ENCODE measurements around the gene RABGGTA. TPM values are rescaled to one million over a fixed set of nuclear protein-coding genes. Genes with fewer than 3 reads are reported as not detected.

Gene RABGGTA
- total RNA-seq, 2 donors from 2014 or later, result 61.0 to 68.3 TPM

DNA sequence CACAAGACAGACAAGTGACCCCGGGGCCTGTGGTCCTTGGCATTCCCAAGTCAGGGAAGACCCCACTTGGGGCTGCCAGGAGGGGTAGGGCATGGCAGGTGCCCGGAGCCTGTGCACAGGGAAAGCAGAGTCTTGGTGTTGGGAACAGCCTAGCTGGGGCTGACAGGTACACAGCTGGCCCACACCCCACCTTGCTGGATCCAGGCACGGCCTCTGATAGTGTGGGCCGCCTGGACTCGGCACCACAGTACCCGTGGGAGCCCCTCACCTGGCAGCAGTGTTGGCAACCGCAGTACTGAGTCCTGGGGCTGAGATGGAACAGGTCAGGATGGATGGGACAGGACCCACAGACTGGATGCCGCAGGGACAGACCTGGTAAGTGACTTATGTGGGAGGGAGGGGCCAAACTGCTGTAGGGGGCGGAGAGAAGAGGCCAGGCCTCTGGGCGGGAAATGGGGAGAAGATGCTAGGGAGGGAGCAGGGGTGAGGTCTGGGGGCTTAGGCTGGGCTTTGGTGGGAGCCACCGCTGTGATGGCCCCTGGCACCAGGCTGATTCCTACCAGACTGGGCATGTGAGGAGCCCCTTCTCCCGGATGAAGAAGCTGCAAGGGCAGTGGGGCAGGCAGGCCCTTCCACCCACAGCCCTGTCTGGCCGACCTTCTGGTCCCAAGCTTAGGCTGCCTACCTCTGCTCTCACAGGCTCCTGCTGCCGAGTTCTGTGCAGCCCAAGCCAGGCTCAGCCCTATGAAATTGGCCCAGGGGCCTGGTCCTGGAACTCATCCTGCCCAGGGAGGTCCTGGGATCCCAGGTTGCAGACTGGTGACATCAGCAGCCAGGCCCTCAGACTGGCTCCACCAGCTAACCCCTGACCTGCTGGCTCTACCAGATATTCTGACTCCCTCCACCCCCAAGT, 8.3 kb downstream of the RABGGTA start, which contains the start of gene TGM1:
Gene TGM1 (minus strand): TSS at position 357 of the 913 bp plus-strand sequence. CDS start 825 bp downstream, outside the sequence.
- Mint-ChIP-seq H3K27ac (no peak within 1 kb of the TSS), H3K4me3 (no peak within 1 kb of the TSS), H3K27me3 (no peaks in the 10 kb centered on the region), H3K9me3 (no peaks in the 10 kb centered on the region), H3K4me1 (peaks cover 4% of the 10 kb centered on the region), H3K36me3 (ENCODE audit: low read depth) (peaks cover 28% of the 10 kb centered on the region)
- no peak for ATAC-seq (replicated peaks)

DNA sequence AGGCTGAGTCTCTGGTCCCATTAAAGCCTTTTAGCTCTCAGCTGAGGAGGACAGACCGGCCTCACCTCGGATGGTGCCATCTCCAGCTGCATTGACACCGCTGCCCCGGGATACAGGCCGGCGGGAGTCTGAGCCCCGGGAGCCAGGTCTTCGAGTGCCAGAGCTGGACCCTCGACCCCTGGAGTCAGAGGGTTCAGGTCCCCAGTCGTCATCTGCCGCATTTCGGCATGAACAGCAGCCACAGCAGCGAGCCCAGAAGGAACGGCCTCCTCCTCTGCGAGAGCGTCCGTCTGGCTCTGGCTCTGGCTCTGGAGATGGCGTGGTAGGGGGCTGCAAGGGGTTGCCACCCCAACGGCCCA, 9.4 kb downstream of the RABGGTA start:
- no peaks in the 10 kb centered on the region for H3K9me3 Mint-ChIP-seq
- peaks cover 21% of the 10 kb centered on the region for H3K36me3 Mint-ChIP-seq (ENCODE audit: low read depth)
- H3K27me3 Mint-ChIP-seq, result no peaks in the 10 kb centered on the region
- no peak overlapping the region for H3K4me3 Mint-ChIP-seq
- H3K4me1 Mint-ChIP-seq, result no peaks in the 10 kb centered on the region
- ATAC-seq (replicated peaks), result no peak
- H3K27ac Mint-ChIP-seq, result no peak overlapping the region

- Mint-ChIP-seq H3K36me3 (ENCODE audit: low read depth) (peaks cover 16% of the 10 kb centered on the region), H3K4me3 (no peak overlapping the region), H3K9me3 (no peaks in the 10 kb centered on the region), H3K27me3 (no peaks in the 10 kb centered on the region), H3K4me1 (no peaks in the 10 kb centered on the region), H3K27ac (no peak overlapping the region)
- ATAC-seq (replicated peaks), result no peak
Observed at GRCh38 chr14:24261256-24261968, 10.0 kb downstream of the RABGGTA start.

- no peak overlapping the region for H3K27ac Mint-ChIP-seq
- ATAC-seq (replicated peaks), result no peak
- no peaks in the 10 kb centered on the region for H3K4me1 Mint-ChIP-seq
- peaks cover 9% of the 10 kb centered on the region for H3K36me3 Mint-ChIP-seq (ENCODE audit: low read depth)
- H3K4me3 Mint-ChIP-seq, result no peak overlapping the region
- no peaks in the 10 kb centered on the region for H3K9me3 Mint-ChIP-seq
- no peaks in the 10 kb centered on the region for H3K27me3 Mint-ChIP-seq
Observed at GRCh38 chr14:24260780-24261157, 10.6 kb downstream of the RABGGTA start.

GRCh38 chr14:24260026-24260779, 11.2 kb downstream of the RABGGTA start:
- Mint-ChIP-seq H3K4me3 (no peak overlapping the region), H3K9me3 (no peaks in the 10 kb centered on the region), H3K36me3 (ENCODE audit: low read depth) (peaks cover 11% of the 10 kb centered on the region), H3K27me3 (no peaks in the 10 kb centered on the region), H3K27ac (no peak overlapping the region), H3K4me1 (no peaks in the 10 kb centered on the region)
- no peak for ATAC-seq (replicated peaks)

- no peaks in the 10 kb centered on the region for H3K4me1 Mint-ChIP-seq
- no peaks in the 10 kb centered on the region for H3K9me3 Mint-ChIP-seq
- ATAC-seq (replicated peaks), result no peak
- H3K27me3 Mint-ChIP-seq, result no peaks in the 10 kb centered on the region
- H3K27ac Mint-ChIP-seq, result no peak overlapping the region
- H3K36me3 Mint-ChIP-seq (ENCODE audit: low read depth), result peaks cover 12% of the 10 kb centered on the region
- no peak overlapping the region for H3K4me3 Mint-ChIP-seq
Observed at GRCh38 chr14:24259282-24260025, 11.9 kb downstream of the RABGGTA start.

- Mint-ChIP-seq H3K27ac (no peak overlapping the region), H3K27me3 (no peaks in the 10 kb centered on the region), H3K4me3 (no peak overlapping the region), H3K36me3 (ENCODE audit: low read depth) (peaks cover 19% of the 10 kb centered on the region), H3K9me3 (no peaks in the 10 kb centered on the region), H3K4me1 (no peaks in the 10 kb centered on the region)
- no peak for ATAC-seq (replicated peaks)
Observed at GRCh38 chr14:24258548-24259265, 12.7 kb downstream of the RABGGTA start.

DNA sequence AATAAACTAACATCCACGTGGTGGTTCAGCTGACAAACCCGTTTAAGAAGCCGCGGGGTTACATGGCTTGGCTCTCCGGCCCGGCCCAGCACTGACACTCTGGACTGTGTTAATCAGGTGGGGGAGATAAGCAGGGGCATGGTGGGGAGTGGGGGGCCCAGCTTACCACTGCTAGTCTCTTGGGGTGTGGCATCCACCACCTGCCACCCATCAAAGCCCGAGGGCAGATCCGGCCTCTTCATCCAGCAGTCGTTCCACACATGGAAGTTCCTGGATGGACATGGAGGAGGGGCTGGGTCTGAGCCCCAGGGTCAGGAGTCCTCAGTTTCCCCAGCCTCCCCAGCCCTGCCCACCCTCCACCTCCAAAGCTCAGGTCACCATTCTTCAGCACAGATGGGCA, 13.3 kb downstream of the RABGGTA start:
- H3K4me1 Mint-ChIP-seq, result no peaks in the 10 kb centered on the region
- no peak for ATAC-seq (replicated peaks)
- no peak overlapping the region for H3K4me3 Mint-ChIP-seq
- H3K27me3 Mint-ChIP-seq, result no peaks in the 10 kb centered on the region
- no peaks in the 10 kb centered on the region for H3K9me3 Mint-ChIP-seq
- no peak overlapping the region for H3K27ac Mint-ChIP-seq
- peaks cover 24% of the 10 kb centered on the region for H3K36me3 Mint-ChIP-seq (ENCODE audit: low read depth)

- no peak overlapping the region for H3K27ac Mint-ChIP-seq
- H3K4me3 Mint-ChIP-seq, result no peak overlapping the region
- peaks cover 24% of the 10 kb centered on the region for H3K36me3 Mint-ChIP-seq (ENCODE audit: low read depth)
- H3K4me1 Mint-ChIP-seq, result no peaks in the 10 kb centered on the region
- no peak for ATAC-seq (replicated peaks)
- H3K9me3 Mint-ChIP-seq, result no peaks in the 10 kb centered on the region
- no peaks in the 10 kb centered on the region for H3K27me3 Mint-ChIP-seq
Observed at GRCh38 chr14:24256960-24257359, 14.4 kb downstream of the RABGGTA start.

DNA sequence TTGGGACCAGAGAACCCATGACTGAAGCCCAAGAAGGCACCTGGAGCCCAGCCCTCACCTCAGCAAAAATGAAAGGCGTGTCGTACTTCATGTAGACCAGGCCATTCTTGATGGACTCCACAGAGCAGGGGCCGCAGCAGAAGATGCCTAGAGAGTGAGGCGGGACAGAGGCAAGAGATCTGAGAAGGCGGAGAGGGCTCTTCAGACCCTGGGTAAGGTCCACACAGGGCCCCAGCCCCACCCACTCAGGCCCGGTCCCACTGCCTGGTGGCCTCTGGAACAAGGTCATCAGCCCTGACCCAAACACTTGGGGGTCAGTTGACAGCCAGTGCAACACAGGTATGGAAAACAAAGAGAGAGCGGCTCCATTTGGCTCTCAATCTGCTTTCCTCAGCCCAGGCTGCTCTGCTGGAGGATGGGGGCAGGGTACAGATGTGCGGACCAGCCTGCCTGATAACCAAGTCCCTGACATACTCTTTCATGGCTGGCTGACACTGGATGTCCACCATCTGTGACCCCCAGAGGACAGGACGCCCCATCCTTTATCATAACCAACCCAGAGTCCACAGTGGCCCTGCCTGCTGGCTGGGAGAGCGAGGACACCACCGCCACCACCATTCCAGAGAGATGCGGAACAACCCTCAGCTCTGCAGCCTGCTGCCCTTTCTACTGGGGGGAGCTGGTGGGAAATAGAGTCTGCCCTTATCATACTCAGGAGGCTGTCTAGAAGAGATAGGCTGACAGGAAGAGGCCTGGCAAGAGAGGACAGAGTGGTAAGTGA, 15.3 kb downstream of the RABGGTA start:
- H3K36me3 Mint-ChIP-seq (ENCODE audit: low read depth), result peaks cover 23% of the 10 kb centered on the region
- no peak overlapping the region for H3K27ac Mint-ChIP-seq

GRCh38 chr14:24255438-24255837, 16.0 kb downstream of the RABGGTA start:
- peaks cover 11% of the 10 kb centered on the region for H3K4me1 Mint-ChIP-seq
- no peak overlapping the region for H3K27ac Mint-ChIP-seq
- no peak for ATAC-seq (replicated peaks)
- H3K4me3 Mint-ChIP-seq, result no peak overlapping the region
- peaks cover 19% of the 10 kb centered on the region for H3K36me3 Mint-ChIP-seq (ENCODE audit: low read depth)
- no peaks in the 10 kb centered on the region for H3K9me3 Mint-ChIP-seq
- H3K27me3 Mint-ChIP-seq, result no peaks in the 10 kb centered on the region

More for the DNA sequence above, 15.3 kb downstream of the RABGGTA start:
- Mint-ChIP-seq H3K27me3 (no peaks in the 10 kb centered on the region), H3K4me1 (peaks cover 6% of the 10 kb centered on the region), H3K4me3 (no peak overlapping the region), H3K9me3 (no peaks in the 10 kb centered on the region)
- ATAC-seq (replicated peaks), result no peak

DNA sequence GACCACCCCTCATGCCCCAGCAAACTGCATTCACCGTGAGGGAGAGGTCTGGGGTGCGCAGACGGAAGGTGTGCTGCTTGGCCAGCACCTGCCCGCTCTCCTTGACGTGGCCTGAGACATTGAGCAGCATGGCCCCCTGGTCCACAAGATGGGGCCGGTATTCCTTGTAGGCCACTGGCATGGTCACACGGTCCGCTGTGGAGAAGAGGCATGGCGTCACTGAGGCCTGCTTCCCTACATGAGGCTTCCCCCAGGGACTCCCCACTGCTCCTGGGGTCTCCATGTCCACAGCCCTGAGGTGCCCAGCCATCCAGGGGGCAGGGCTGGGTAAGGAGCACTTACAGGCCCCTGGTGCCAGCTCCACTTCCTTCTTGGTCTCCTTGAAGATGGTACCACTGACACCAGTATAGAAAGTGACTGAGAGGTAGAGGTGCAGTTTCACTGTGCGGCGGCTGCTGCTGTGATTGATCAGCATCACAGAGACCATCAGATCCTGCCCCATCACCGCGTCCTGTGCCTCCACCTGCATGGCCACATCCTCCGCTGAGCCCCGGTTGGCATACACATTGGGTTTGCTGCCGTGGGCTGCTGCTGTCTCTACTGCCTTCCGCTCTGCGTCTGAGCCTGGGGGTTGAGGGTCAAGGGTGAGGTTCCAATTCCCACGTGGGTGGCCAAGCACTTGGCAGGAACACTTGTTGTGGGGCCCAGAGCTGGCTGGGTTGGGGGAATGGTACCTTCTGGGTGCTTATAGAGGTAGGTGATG, 16.6 kb downstream of the RABGGTA start:
- ATAC-seq (replicated peaks), result no peak
- Mint-ChIP-seq H3K27me3 (no peaks in the 10 kb centered on the region), H3K27ac (no peak overlapping the region), H3K4me1 (peaks cover 15% of the 10 kb centered on the region), H3K9me3 (no peaks in the 10 kb centered on the region), H3K4me3 (no peak overlapping the region), H3K36me3 (ENCODE audit: low read depth) (peaks cover 19% of the 10 kb centered on the region)

Measured in activated T-helper 17 cell treated with anti-CD3 and anti-CD28 coated beads, Interleukin-2, amount 50 U/mL, for 72 hours (primary cell).